ENCODE data around the gene ZNF275.
A peak's percentile ranks its signal among the peaks of the same experiment; 100 is the strongest.
"Not testable (repeated sequence)": the region's sequence is repeated elsewhere in the genome, so short reads cannot be mapped to it uniquely, and the experiment has no call there.

ZNF275 gene

GRCh38 chrX:153333821-153334653 lies at the start of gene ZNF275:
TSS of gene ZNF275 (plus strand) at chrX:153334153. CDS start at chrX:153336680, 2,527 bp downstream.
- DNase-seq (ENCODE audit: low spot score): peak; percentile 90

- DNase-seq (ENCODE audit: low spot score): not testable (repeated sequence)
Observed at GRCh38 chrX:153285678-153286077, 48.3 kb upstream of the ZNF275 start.

- not testable (repeated sequence) for DNase-seq (ENCODE audit: low spot score)
Observed at GRCh38 chrX:153288807-153289206, 45.1 kb upstream of the ZNF275 start.

- DNase-seq (ENCODE audit: low spot score): not testable (repeated sequence)
Observed at GRCh38 chrX:153293485-153294071, 40.4 kb upstream of the ZNF275 start.

GRCh38 chrX:153297376-153297775 lies 36.6 kb upstream of the ZNF275 start:
- no peak for DNase-seq (ENCODE audit: low spot score)

- no peak for DNase-seq (ENCODE audit: low spot score)
Observed at GRCh38 chrX:153299855-153300254, 34.1 kb upstream of the ZNF275 start.

GRCh38 chrX:153301746-153302145 lies 32.2 kb upstream of the ZNF275 start:
- DNase-seq (ENCODE audit: low spot score): no peak

- DNase-seq (ENCODE audit: low spot score): no peak
Observed at GRCh38 chrX:153302796-153303195, 31.2 kb upstream of the ZNF275 start.

- DNase-seq (ENCODE audit: low spot score): no peak
Observed at GRCh38 chrX:153303276-153304262, 30.4 kb upstream of the ZNF275 start.

GRCh38 chrX:153304988-153305736 lies 28.8 kb upstream of the ZNF275 start:
- DNase-seq (ENCODE audit: low spot score): no peak

- DNase-seq (ENCODE audit: low spot score): no peak
Observed at GRCh38 chrX:153305972-153306371, 28.0 kb upstream of the ZNF275 start.

- DNase-seq (ENCODE audit: low spot score): no peak
Observed at GRCh38 chrX:153306527-153307115, 27.3 kb upstream of the ZNF275 start.

- DNase-seq (ENCODE audit: low spot score): no peak
Observed at GRCh38 chrX:153307276-153308178, 26.4 kb upstream of the ZNF275 start.

GRCh38 chrX:153310901-153311300 lies 23.1 kb upstream of the ZNF275 start:
- DNase-seq (ENCODE audit: low spot score): no peak

GRCh38 chrX:153312041-153312440 lies 21.9 kb upstream of the ZNF275 start:
- no peak for DNase-seq (ENCODE audit: low spot score)

- DNase-seq (ENCODE audit: low spot score): no peak
Observed at GRCh38 chrX:153312842-153313241, 21.1 kb upstream of the ZNF275 start.

GRCh38 chrX:153317306-153317705 lies 16.6 kb upstream of the ZNF275 start:
- no peak for DNase-seq (ENCODE audit: low spot score)

- no peak for DNase-seq (ENCODE audit: low spot score)
Observed at GRCh38 chrX:153317996-153318722, 15.8 kb upstream of the ZNF275 start.

GRCh38 chrX:153318811-153319210 lies 15.1 kb upstream of the ZNF275 start:
- no peak for DNase-seq (ENCODE audit: low spot score)
